Heart right ventricle (tissue), 16 donors: ENCODE results near the gene SLC8A1. TPM values are rescaled to one million over a fixed set of nuclear protein-coding genes. Genes with fewer than 3 reads are reported as not detected.

Experiments used
- ATAC-seq, 8 donors: fragments of 200-7000 bp; cut with Tn5 transposase; one replicate each; pipeline ENCODE4 v1.9.1; 2020; ENCODE audit warnings: mild to moderate bottlenecking in 8 of 8, moderate library complexity in 8 of 8, moderate number of reproducible peaks in 1 of 8
- DNase-seq, 2 donors: peaks; one replicate each; pipeline ENCODE4 v3.0.0-alpha.2; 2020
- H3K27ac ChIP-seq, 10 donors: fragments of 200-600 bp; sonication (generic) in 2 of 10; one replicate each; pipeline versions ENCODE4 v1.5.0 to v1.8.0; 2020 to 2022; ENCODE audit warnings: mild to moderate bottlenecking in 3 of 10
- H3K27me3 ChIP-seq, 7 donors: fragments of 200-600 bp; one replicate each; pipeline ENCODE4 v1.8.0; 2021 to 2022; ENCODE audit warnings: mild to moderate bottlenecking in 2 of 7
- H3K36me3 ChIP-seq, 9 donors: fragments of 200-600 bp; sonication (generic) in 1 of 9; one replicate each; pipeline versions ENCODE4 v1.5.0 to v1.8.0; 2020 to 2022; ENCODE audit warnings: mild to moderate bottlenecking in 2 of 9
- H3K4me1 ChIP-seq, 9 donors: fragments of 200-600 bp; sonication (generic) in 1 of 9; one replicate each; pipeline versions ENCODE4 v1.5.0 to v1.8.0; 2020 to 2022; ENCODE audit warnings: mild to moderate bottlenecking in 4 of 9
- H3K4me3 ChIP-seq, 10 donors: fragments of 200-600 bp; sonication (generic) in 2 of 10; one replicate each; pipeline versions ENCODE4 v1.5.0 to v1.8.0; 2020 to 2022; ENCODE audit warnings: mild to moderate bottlenecking in 7 of 10, moderate library complexity in 2 of 10
- H3K9me3 ChIP-seq, 11 donors: fragments of 200-600 bp in 10 of 11; sonication (generic) in 2 of 11; one replicate each; pipeline versions ENCODE4 v1.5.0 to v1.8.0; 2013 to 2022; ENCODE audit warnings: mild to moderate bottlenecking in 2 of 11, control low read depth in 1 of 11, moderate library complexity in 1 of 11
- WGBS, 2 donors: extraction: QIAGEN DNeasy Blood & Tissue Kit; methylation state at CpG; one replicate each; pipeline ENCODE4 v1.1.7; 2013; ENCODE audit warnings: inconsistent platforms in 1 of 2; 5-methylcytosine and 5-hydroxymethylcytosine counted together
- intact Hi-C, 10 donors: fragments of 100-400 bp; cut with DNase I; formaldehyde crosslinking; loops; one replicate each; pipeline versions ENCODE4 v1.11.1 to v1.14.2; 2022
- polyA plus RNA-seq, 2 donors: library from polyadenylated mRNA; stranded (reverse); fragments of 200-250 nt; gene quantifications; one replicate each; pipeline ENCODE4 v1.2.3, GENCODE V29; 2013
- total RNA-seq, 10 donors: library from RNA; stranded (reverse); fragmentation: NEBNext Ultra II Directional in 3 of 10; extraction: Animal tissue kit (Norgen Biotek cat#: 25700) in 3 of 10; gene quantifications; one replicate each; pipeline versions ENCODE4 v1.2.1 to v1.2.4, GENCODE V29; 2021 to 2023
- TF ChIP-seq, protein P1 (sequence below), 9 donors: fragments of 200-600 bp; sonication (generic) in 2 of 9; IDR thresholded peaks; one replicate each; pipeline versions ENCODE4 v1.5.0 to v1.8.0; 2021 to 2022; ENCODE audit warnings: antibody characterized with exemption in 9 of 9, mild to moderate bottlenecking in 5 of 9, moderate library complexity in 1 of 9
- donor health status: Arrhythmogenic right ventricular cardiomyopathy.
- donor health status: ischemic (EF 13 %, LVEDD 7.1; RV severe dilation, severe dysfunction).
- donor health status: healthy with polysubstance abuse.
- donor health status: DM: no; HTN: yes; CAD: no.
- donor health status: DM: no; HTN: no; CAD: no.
- donor health status: ischemic (EF 25% LVEDD 6.9; RV normal size, moderate dysfunction).
- donor health status: ischemic (EF 25% LVEDD 5.7; RV mildly dilated, moderate dysfunction).
- donor health status: healthy.
- donor health status: DM: yes; HTN: yes; CAD: no.
- donor health status: Ischemic cardiomyopathy.
- donor health status: ischemic (EF 35%, LVEDD 5.7; RV mildly dilated, moderate dysfunction).
- donor health status: nonischemic (EF 11% LVEDD 7.7; RV severe dilation, severe dysfunction).
- donor health status: DM: yes; HTN: yes; CAD: no.
- donor health status: PGD.
- donor health status: ischemic (EF 29% LVEDD 5.4; RV normal size, mild dysfunction).
- donor health status: nonischemic (EF 23%, LVEDD 6.1; RV moderate dilation, normal function).

The SLC8A1 gene
- total and polyA plus RNA-seq, 12 donors, result 11.1 to 1,497 (median 1,067) TPM

DNA sequence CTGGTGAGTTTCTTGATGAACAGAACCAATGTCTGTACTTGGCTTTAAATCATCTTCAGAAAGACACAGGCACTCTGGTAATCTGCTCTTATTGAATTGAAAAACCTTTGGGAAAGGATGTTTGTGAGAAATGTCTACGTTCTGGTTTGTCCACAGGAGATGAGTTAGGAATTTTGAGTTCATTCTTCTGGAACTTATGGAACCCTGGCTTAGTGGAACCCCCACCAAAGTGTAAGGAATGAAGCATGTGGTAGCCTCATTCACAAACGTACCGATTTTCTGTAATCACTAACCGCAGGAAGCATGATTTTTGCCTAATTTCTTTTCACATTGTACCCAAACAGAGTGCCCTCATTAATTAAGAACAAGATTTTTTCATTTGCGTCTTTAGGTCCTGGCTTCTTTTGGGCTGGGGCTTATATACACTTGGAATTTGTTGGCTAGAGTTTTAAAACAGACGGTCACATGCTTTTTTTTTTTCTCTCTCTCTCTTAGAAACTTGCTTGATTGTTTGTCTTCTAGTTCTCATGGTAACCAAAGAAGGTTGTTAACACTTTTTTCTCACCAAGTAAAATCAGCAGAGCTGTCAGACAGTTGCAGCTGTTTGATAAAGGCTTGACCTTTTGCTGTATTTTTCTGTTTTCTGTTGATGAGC lies 358.7 kb downstream of the SLC8A1 start:
- Histone ChIP-seq H3K27ac (peak overlapping the region in 3 of 10 donors; percentile 18 to 54 (median 20)), H3K9me3 (no peaks in the 10 kb centered on the region), H3K4me1 (peaks cover 0 to 40% (median 16%) of the 10 kb centered on the region in 9 donors), H3K4me3 (peak overlapping the region in 1 of 10 donors; percentile 10), H3K36me3 (no peaks in the 10 kb centered on the region), H3K27me3 (no peaks in the 10 kb centered on the region)
- intact Hi-C loops, result no loop called here
- TF ChIP-seq, protein P1, sequence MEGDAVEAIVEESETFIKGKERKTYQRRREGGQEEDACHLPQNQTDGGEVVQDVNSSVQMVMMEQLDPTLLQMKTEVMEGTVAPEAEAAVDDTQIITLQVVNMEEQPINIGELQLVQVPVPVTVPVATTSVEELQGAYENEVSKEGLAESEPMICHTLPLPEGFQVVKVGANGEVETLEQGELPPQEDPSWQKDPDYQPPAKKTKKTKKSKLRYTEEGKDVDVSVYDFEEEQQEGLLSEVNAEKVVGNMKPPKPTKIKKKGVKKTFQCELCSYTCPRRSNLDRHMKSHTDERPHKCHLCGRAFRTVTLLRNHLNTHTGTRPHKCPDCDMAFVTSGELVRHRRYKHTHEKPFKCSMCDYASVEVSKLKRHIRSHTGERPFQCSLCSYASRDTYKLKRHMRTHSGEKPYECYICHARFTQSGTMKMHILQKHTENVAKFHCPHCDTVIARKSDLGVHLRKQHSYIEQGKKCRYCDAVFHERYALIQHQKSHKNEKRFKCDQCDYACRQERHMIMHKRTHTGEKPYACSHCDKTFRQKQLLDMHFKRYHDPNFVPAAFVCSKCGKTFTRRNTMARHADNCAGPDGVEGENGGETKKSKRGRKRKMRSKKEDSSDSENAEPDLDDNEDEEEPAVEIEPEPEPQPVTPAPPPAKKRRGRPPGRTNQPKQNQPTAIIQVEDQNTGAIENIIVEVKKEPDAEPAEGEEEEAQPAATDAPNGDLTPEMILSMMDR (IDR thresholded peaks at IDR 0.05), result no peak
- ATAC-seq (peak in 3 of 8 donors; percentile 28 to 55 (median 38)), DNase-seq (no peak)
- 22 to 24% methylated on average over 6 of the region's 6 CpGs for WGBS, 2 donors

DNA sequence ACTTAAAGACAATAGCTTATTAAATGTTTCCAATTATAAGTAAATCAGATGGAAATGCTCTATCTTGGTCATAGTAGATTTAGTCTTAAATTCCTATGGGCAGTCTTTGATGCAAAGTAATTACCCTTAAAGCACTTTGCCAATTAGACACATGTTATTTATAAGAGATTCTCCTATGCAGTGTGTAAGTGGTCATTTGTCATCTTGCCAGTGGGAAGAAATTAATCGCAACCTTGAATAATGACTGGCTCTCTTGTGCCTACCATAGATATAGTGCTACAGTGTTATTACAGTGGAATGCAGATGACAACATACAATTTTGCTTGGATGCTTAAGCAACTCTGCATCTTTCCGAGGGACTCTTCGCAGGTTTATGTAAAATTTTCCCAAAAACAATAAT lies 361.8 kb downstream of the SLC8A1 start:
- no peaks in the 10 kb centered on the region for H3K36me3 ChIP-seq
- no peaks in the 10 kb centered on the region for H3K27me3 ChIP-seq
- H3K9me3 ChIP-seq, result no peaks in the 10 kb centered on the region
- no peak for ATAC-seq
- no peak overlapping the region for H3K4me3 ChIP-seq
- WGBS, 2 donors, result 91 to 92% methylated on average over 3 of the region's 3 CpGs
- no peak overlapping the region for H3K27ac ChIP-seq
- intact Hi-C loops, result no loop called here
- TF ChIP-seq, protein P1 (IDR thresholded peaks at IDR 0.05), result no peak
- H3K4me1 ChIP-seq, result peaks cover 0 to 38% (median 16%) of the 10 kb centered on the region in 9 donors
- DNase-seq, result no peak

DNA sequence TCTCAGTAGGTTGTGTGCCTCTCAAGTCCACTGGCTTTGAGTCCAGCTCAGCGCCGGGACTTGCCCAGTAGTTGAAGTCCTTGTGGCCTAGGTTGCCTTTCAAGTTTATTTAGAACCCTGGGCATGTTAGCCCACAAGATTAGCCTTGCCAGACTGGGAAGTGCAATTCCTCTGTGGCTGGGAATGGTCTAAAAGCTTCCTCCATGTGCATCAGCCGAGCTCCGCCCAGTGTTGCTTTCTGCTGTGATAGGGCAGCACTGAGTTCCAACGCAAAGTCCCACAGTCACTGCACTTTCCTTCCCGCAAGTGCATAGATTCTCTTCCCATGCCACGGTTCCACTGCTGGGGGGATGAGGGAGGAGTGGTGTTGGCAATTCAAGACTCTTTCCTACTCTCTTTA lies 364.0 kb downstream of the SLC8A1 start:
- 95 to 97% methylated on average over 7 of the region's 7 CpGs for WGBS, 2 donors
- peaks cover 0 to 17% (median 3%) of the 10 kb centered on the region in 9 donors for H3K4me1 ChIP-seq
- TF ChIP-seq, protein P1 (IDR thresholded peaks at IDR 0.05), result no peak
- H3K9me3 ChIP-seq, result peaks cover 0 to 3% (median 0%) of the 10 kb centered on the region in 11 donors
- ATAC-seq (peak in 4 of 8 donors; percentile 8 to 14 (median 8)), DNase-seq (no peak)
- H3K4me3 ChIP-seq, result no peak overlapping the region
- intact Hi-C loops, result no loop called here
- H3K36me3 ChIP-seq, result no peaks in the 10 kb centered on the region
- no peak overlapping the region for H3K27ac ChIP-seq
- no peaks in the 10 kb centered on the region for H3K27me3 ChIP-seq

DNA sequence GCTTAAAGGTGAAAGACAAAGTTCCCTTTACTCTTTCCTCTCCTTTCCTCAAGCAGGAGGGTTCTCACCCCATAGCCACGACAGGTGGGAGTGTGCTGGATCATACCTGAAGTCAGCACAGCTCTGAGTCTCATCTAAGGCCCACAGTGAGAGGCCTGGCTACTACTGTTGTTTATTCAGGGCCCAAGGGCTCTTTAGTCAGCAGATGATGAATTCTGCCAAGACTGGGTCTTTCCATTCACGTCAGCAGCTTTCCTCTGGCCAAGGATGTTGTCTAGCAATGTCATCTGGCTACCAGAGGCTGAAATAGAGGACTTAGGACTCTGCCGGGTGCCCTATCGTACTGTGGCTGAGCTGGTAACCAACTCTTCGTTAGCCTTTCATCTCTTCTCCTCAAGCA lies 364.5 kb downstream of the SLC8A1 start:
- intact Hi-C loops, result no loop called here
- Histone ChIP-seq H3K4me3 (no peak overlapping the region), H3K4me1 (peaks cover 0 to 12% (median 0%) of the 10 kb centered on the region in 9 donors), H3K9me3 (peaks cover 0 to 8% (median 0%) of the 10 kb centered on the region in 11 donors), H3K36me3 (no peaks in the 10 kb centered on the region), H3K27me3 (no peaks in the 10 kb centered on the region), H3K27ac (peak overlapping the region in 3 of 10 donors; percentile 10 to 48 (median 11))
- DNase-seq (peak in 1 of 2 donors; percentile 30), ATAC-seq (peak in 7 of 8 donors; percentile 67 to 92 (median 88))
- 44 to 56% methylated on average over 5 of the region's 5 CpGs for WGBS, 2 donors
- TF ChIP-seq, protein P1 (IDR thresholded peaks at IDR 0.05), result no peak
